ENCODE results near the gene CHCHD6. TPM values are rescaled to one million over a fixed set of nuclear protein-coding genes. Genes with fewer than 3 reads are reported as not detected.

Gene CHCHD6
- total and polyA plus RNA-seq, 2 of the 4 experiments (the other 2 are of a cell fraction) = 18.8 to 28.9 TPM

DNA sequence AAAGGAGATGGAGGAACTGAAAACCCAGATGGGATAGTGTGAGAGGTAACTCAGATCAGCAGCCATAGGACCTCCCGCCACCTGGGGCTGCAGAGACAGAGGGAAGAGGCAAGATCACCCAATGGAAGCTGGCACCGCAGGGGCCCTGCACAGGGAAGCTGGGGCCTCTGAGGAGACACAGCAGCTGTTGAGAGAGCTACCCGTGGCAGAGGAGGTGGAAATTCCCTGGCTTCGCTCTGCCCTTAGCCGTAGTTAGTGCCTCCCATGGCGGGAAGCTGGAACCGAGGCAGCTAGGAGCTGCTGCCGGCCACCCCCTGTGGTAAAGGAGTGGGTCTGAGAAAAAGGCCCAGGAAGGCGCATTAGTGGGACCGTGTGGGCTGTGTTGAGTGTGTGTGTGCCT lies 260.9 kb downstream of the CHCHD6 start:
- H3K9me1 ChIP-seq (ENCODE audit: insufficient read depth, low read length) = peaks cover 7% of the 10 kb centered on the region
- no peak overlapping the region for H3K18ac ChIP-seq (ENCODE audit: low read depth, low read length)
- no peak overlapping the region for H3K4ac ChIP-seq (ENCODE audit: low read depth, low read length)
- no peak overlapping the region for H2AK5ac ChIP-seq (ENCODE audit: low read depth, low read length)
- no peak overlapping the region for H3K27ac ChIP-seq (ENCODE audit: insufficient read depth, low read length)
- no peak for DNase-seq
- TF ChIP-seq, protein P1, sequence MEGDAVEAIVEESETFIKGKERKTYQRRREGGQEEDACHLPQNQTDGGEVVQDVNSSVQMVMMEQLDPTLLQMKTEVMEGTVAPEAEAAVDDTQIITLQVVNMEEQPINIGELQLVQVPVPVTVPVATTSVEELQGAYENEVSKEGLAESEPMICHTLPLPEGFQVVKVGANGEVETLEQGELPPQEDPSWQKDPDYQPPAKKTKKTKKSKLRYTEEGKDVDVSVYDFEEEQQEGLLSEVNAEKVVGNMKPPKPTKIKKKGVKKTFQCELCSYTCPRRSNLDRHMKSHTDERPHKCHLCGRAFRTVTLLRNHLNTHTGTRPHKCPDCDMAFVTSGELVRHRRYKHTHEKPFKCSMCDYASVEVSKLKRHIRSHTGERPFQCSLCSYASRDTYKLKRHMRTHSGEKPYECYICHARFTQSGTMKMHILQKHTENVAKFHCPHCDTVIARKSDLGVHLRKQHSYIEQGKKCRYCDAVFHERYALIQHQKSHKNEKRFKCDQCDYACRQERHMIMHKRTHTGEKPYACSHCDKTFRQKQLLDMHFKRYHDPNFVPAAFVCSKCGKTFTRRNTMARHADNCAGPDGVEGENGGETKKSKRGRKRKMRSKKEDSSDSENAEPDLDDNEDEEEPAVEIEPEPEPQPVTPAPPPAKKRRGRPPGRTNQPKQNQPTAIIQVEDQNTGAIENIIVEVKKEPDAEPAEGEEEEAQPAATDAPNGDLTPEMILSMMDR (conservative IDR thresholded peaks at IDR 0.05; ENCODE audit: low read depth, low read length) = no peak
- no peak for TF ChIP-seq RFX5 (IDR thresholded peaks at IDR 0.05; ENCODE audit: low read depth, low read length)
- no peak for TF ChIP-seq NFE2L2 (IDR thresholded peaks at IDR 0.05; ENCODE audit: low read depth, low read length)
- no peak for TF ChIP-seq RCOR1 (IDR thresholded peaks at IDR 0.05; ENCODE audit: insufficient replicate concordance, low read length)
- TF ChIP-seq SMC3 (IDR thresholded peaks at IDR 0.05; ENCODE audit: low read depth, low read length) = no peak
- TF ChIP-seq MXI1 (IDR thresholded peaks at IDR 0.05; ENCODE audit: borderline replicate concordance, low read depth, low read length) = no peak
- no peak for TF ChIP-seq BHLHE40 (IDR thresholded peaks at IDR 0.05; ENCODE audit: low read depth, low read length)
- no peak for TF ChIP-seq FOS (IDR thresholded peaks at IDR 0.05; ENCODE audit: low read depth, low read length)
- TF ChIP-seq CEBPB (IDR thresholded peaks at IDR 0.05; ENCODE audit: low read depth, low read length) = no peak
- no peak for TF ChIP-seq POLR2A (IDR thresholded peaks at IDR 0.05; ENCODE audit: low read depth, low read length)
- TF ChIP-seq, protein P2, sequence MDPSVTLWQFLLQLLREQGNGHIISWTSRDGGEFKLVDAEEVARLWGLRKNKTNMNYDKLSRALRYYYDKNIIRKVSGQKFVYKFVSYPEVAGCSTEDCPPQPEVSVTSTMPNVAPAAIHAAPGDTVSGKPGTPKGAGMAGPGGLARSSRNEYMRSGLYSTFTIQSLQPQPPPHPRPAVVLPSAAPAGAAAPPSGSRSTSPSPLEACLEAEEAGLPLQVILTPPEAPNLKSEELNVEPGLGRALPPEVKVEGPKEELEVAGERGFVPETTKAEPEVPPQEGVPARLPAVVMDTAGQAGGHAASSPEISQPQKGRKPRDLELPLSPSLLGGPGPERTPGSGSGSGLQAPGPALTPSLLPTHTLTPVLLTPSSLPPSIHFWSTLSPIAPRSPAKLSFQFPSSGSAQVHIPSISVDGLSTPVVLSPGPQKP (IDR thresholded peaks at IDR 0.05; ENCODE audit: borderline replicate concordance, low read depth, low read length) = no peak
- TF ChIP-seq MAFK (IDR thresholded peaks at IDR 0.05; ENCODE audit: low read depth, low read length) = no peak
- no peak for TF ChIP-seq RAD21 (IDR thresholded peaks at IDR 0.05; ENCODE audit: low read length)
- TF ChIP-seq MAZ (IDR thresholded peaks at IDR 0.05; ENCODE audit: borderline replicate concordance, low read depth, low read length) = no peak
- TF ChIP-seq, protein P3, sequence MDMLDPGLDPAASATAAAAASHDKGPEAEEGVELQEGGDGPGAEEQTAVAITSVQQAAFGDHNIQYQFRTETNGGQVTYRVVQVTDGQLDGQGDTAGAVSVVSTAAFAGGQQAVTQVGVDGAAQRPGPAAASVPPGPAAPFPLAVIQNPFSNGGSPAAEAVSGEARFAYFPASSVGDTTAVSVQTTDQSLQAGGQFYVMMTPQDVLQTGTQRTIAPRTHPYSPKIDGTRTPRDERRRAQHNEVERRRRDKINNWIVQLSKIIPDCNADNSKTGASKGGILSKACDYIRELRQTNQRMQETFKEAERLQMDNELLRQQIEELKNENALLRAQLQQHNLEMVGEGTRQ (IDR thresholded peaks at IDR 0.05; ENCODE audit: low read depth, low read length) = no peak
- no peak for TF ChIP-seq CHD1 (IDR thresholded peaks at IDR 0.05; ENCODE audit: low read depth, low read length)
- intact Hi-C loops (cut with micrococcal nuclease) (loop anchor here (5.0 kb wide), 1 partner anchor 113 kb away; no protein-coding TSS in a partner anchor), dilution Hi-C loops (cut with HindIII; ENCODE audit: low sequenced_read_pairs, unreplicated experiment) (no loop called here), in situ Hi-C loops (cut with MboI; ENCODE audit: low sequenced_read_pairs) (no loop called here)
- ChIA-PET CTCF (no interaction called here), POLR2A (ENCODE audit: unreplicated experiment) (no interaction called here)
- no peak for ATAC-seq (ENCODE audit: low read depth)
- H2BK15ac ChIP-seq (ENCODE audit: low read depth, low read length) = no peak overlapping the region
- no peak overlapping the region for H3K23ac ChIP-seq (ENCODE audit: low read depth, low read length)
- H3K36me3 ChIP-seq (ENCODE audit: control insufficient read depth, insufficient read depth, low read length) = no peaks in the 10 kb centered on the region
- no peak overlapping the region for H3K56ac ChIP-seq (ENCODE audit: extremely low read depth, insufficient read depth, low read length)
- H4K8ac ChIP-seq (ENCODE audit: low read depth in 2 of 2, low read length in 2 of 2) = no peak overlapping the region
- H2BK20ac ChIP-seq (ENCODE audit: low read depth, low read length) = no peak overlapping the region
- H4K91ac ChIP-seq (ENCODE audit: insufficient read depth, low read depth, low read length) = no peak overlapping the region
- no peak overlapping the region for H3K9ac ChIP-seq (ENCODE audit: low read depth, low read length)
- H3K79me1 ChIP-seq (ENCODE audit: low read depth in 1 of 2, low read length in 2 of 2) = no peaks in the 10 kb centered on the region
- no peaks in the 10 kb centered on the region for H3K9me3 ChIP-seq (ENCODE audit: control insufficient read depth, insufficient read depth, low read length)
- H2AFZ ChIP-seq (replicated peaks; ENCODE audit: low read length, poor library complexity) = no peak overlapping the region
- no peak overlapping the region for H3K14ac ChIP-seq (replicated peaks; ENCODE audit: low read depth, low read length)
- BruUV-seq (replicated peaks) = no TSS peak
- no peak overlapping the region for H4K5ac ChIP-seq (ENCODE audit: low read depth, low read length)
- 47% methylated on average over 2 of the region's 10 CpGs; no CpG with 5 or more reads in 1 of the 2 experiments for WGBS, 2 experiments (ENCODE audit: extremely low coverage in 2 of 2, insufficient read length in 1 of 2)
- no peak overlapping the region for H3K4me3 ChIP-seq (ENCODE audit: insufficient read depth, low read depth, low read length)
- no peak overlapping the region for H2BK120ac ChIP-seq (ENCODE audit: low read depth, low read length)
- no peaks in the 10 kb centered on the region for H3K27me3 ChIP-seq (ENCODE audit: control insufficient read depth, insufficient read depth, low read length)
- H2AK9ac ChIP-seq (replicated peaks; ENCODE audit: low read depth, low read length, poor library complexity) = no peak overlapping the region
- no peak overlapping the region for H2BK5ac ChIP-seq (ENCODE audit: low read depth, low read length, poor library complexity, severe bottlenecking)
- no peak overlapping the region for H3K4me2 ChIP-seq (ENCODE audit: low read depth, low read length)
- H3K4me1 ChIP-seq (ENCODE audit: control insufficient read depth, insufficient read depth, low read length) = peaks cover 15% of the 10 kb centered on the region
- H4K20me1 ChIP-seq (ENCODE audit: insufficient read depth, low read length) = no peaks in the 10 kb centered on the region

All from IMR-90 (cell line).